CD8-positive, alpha-beta memory T cell (primary cell): Measurements from ENCODE around the gene EDEM1. TPM values are rescaled to one million over a fixed set of nuclear protein-coding genes. Genes with fewer than 3 reads are reported as not detected.
A peak's percentile ranks its signal among the peaks of the same experiment; 100 is the strongest.

Experiments used
- CTCF ChIA-PET: fragments of 350-600 bp; sonication (Branson Sonifier 250); formaldehyde crosslinking; loops from one replicate; lab custom pipeline; 2021; ENCODE audit warnings: antibody characterized with exemption; lab: Charles Lee
- POLR2A ChIA-PET: fragments of 350-600 bp; sonication (Branson Sonifier 250); formaldehyde crosslinking; loops from one replicate; lab custom pipeline; 2021; ENCODE audit warnings: antibody characterized with exemption; lab: Charles Lee
- DNase-seq, 5 donors: peaks; one replicate each; pipeline versions ENCODE4 v3.0.0 to v3.0.0-alpha.2; 2020 to 2022; ENCODE audit warnings: mixed read lengths in 1 of 5
- H3K27ac ChIP-seq: one replicate; pipeline ENCODE4 v1.7.0; 2013; ENCODE audit warnings: low read depth, mild to moderate bottlenecking, low read length, moderate library complexity
- H3K27me3 ChIP-seq: 2 replicates; pipeline ENCODE4 v1.7.0; 2013; ENCODE audit warnings: low read length, mild to moderate bottlenecking; ENCODE audit not compliant: insufficient read depth, poor library complexity, severe bottlenecking
- H3K36me3 ChIP-seq: 2 replicates; pipeline ENCODE4 v1.7.0; 2013; ENCODE audit warnings: mild to moderate bottlenecking, low read length, moderate library complexity; ENCODE audit not compliant: insufficient read depth
- H3K4me1 ChIP-seq: 2 replicates; pipeline ENCODE4 v1.7.0; 2013; ENCODE audit warnings: mild to moderate bottlenecking, low read length, moderate library complexity; ENCODE audit not compliant: insufficient read depth
- H3K4me3 ChIP-seq: 2 replicates; pipeline ENCODE4 v1.7.0; 2013; ENCODE audit warnings: mild to moderate bottlenecking, low read length
- H3K9me3 ChIP-seq: 2 replicates; pipeline ENCODE4 v1.7.0; 2013; ENCODE audit warnings: mild to moderate bottlenecking, low read length
- H3K27ac Mint-ChIP-seq, 8 donors: one replicate each; pipeline ENCODE4 v1.8.0; 2020 to 2021; ENCODE audit warnings: mixed read lengths in 8 of 8, mild to moderate bottlenecking in 6 of 8, inconsistent platforms in 3 of 8, moderate library complexity in 3 of 8
- H3K27me3 Mint-ChIP-seq, 2 donors: one replicate each; pipeline ENCODE4 v1.8.0; 2020 to 2021; ENCODE audit warnings: mixed read lengths in 2 of 2, mild to moderate bottlenecking in 1 of 2, moderate library complexity in 1 of 2
- H3K36me3 Mint-ChIP-seq, 3 donors: one replicate each; pipeline ENCODE4 v1.8.0; 2020 to 2021; ENCODE audit warnings: mixed read lengths in 3 of 3, inconsistent platforms in 1 of 3, mild to moderate bottlenecking in 1 of 3
- H3K4me1 Mint-ChIP-seq, 3 donors: one replicate each; pipeline ENCODE4 v1.8.0; 2020 to 2021; ENCODE audit warnings: mixed read lengths in 3 of 3, inconsistent platforms in 1 of 3, mild to moderate bottlenecking in 1 of 3
- H3K4me3 Mint-ChIP-seq, 7 donors: one replicate each; pipeline ENCODE4 v1.8.0; 2020 to 2021; ENCODE audit warnings: mixed read lengths in 7 of 7, mild to moderate bottlenecking in 6 of 7, moderate library complexity in 4 of 7, inconsistent platforms in 2 of 7
- H3K9me3 Mint-ChIP-seq, 5 donors: one replicate each; pipeline ENCODE4 v1.8.0; 2020 to 2022; ENCODE audit warnings: mixed read lengths in 5 of 5, mild to moderate bottlenecking in 3 of 5, moderate library complexity in 2 of 5, inconsistent platforms in 1 of 5
- polyA plus RNA-seq: library from polyadenylated mRNA; unstranded; fragments of 300-500 nt; fragmentation: Illumina TruSeq; gene quantifications from one replicate; pipeline ENCODE4 v1.2.3, GENCODE V29; 2021
- total RNA-seq, 2 experiments: library from RNA; stranded (reverse); gene quantifications; one replicate each; pipeline ENCODE4 v1.2.3, GENCODE V29; 2021

The EDEM1 gene
- total and polyA plus RNA-seq, 3 experiments from 2014 or later = 39.7 to 121 (median 120) TPM

DNA sequence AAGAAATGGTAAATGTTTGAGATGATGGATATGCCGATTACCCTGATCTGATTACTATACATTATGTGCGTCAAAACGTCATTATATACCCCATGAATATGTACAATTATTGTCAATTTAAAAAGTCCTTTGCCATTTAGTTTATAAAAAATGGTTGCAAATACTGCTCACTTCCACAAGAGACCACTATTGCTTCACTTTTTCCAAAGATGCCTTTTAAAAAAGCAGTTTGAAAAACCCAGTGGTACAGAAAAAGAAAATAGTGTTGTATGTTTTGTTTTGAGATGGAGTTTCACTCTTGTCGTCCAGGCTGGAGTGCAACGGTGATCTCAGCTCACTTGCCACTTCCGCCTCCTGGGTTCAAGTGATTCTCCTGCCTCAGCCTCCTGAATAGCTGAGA, 39.3 kb downstream of the EDEM1 start:
- DNase-seq = no peak
- POLR2A ChIA-PET = no interaction called here
- H3K27ac Mint-ChIP-seq = no peak overlapping the region
- H3K4me1 Mint-ChIP-seq = no peaks in the 10 kb centered on the region
- peaks cover 0 to 2% (median 2%) of the 10 kb centered on the region in 3 donors for H3K36me3 Mint-ChIP-seq
- H3K27ac ChIP-seq = no peak overlapping the region
- H3K4me1 ChIP-seq = no peaks in the 10 kb centered on the region
- H3K4me3 Mint-ChIP-seq = no peak overlapping the region
- H3K27me3 Mint-ChIP-seq = peaks cover 2 to 12% of the 10 kb centered on the region in 2 donors
- no peaks in the 10 kb centered on the region for H3K27me3 ChIP-seq
- no peaks in the 10 kb centered on the region for H3K36me3 ChIP-seq
- H3K9me3 ChIP-seq = no peaks in the 10 kb centered on the region
- CTCF ChIA-PET = no interaction called here
- H3K9me3 Mint-ChIP-seq = no peaks in the 10 kb centered on the region
- H3K4me3 ChIP-seq = no peak overlapping the region

DNA sequence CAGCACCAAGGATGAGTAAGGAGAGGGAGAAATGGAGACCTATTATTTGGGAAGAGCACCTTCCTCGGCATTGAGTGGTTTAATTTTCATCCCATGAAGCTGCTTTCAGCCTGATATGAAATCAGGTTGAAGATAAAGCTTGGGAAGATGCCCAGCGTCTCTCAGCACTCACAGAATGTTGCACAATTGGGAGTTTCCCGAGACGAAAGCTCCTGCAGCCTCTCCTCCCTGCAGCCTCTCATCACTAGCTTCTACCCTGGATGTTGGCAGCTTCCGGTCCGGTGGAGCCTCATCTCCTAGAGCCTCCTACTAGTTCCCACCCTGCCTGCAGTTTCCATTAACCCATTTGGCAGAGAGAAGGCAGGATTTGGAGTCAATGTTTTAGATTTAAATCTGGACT, 40.3 kb downstream of the EDEM1 start:
- Histone ChIP-seq H3K27me3 (no peaks in the 10 kb centered on the region), H3K27ac (no peak overlapping the region), H3K4me3 (no peak overlapping the region), H3K9me3 (no peaks in the 10 kb centered on the region), H3K4me1 (no peaks in the 10 kb centered on the region), H3K36me3 (no peaks in the 10 kb centered on the region)
- H3K36me3 Mint-ChIP-seq = no peaks in the 10 kb centered on the region
- H3K9me3 Mint-ChIP-seq = no peaks in the 10 kb centered on the region
- H3K4me1 Mint-ChIP-seq = no peaks in the 10 kb centered on the region
- ChIA-PET POLR2A (interaction anchor here (0.6 kb wide), 1 partner anchor 105 kb away, joined by 3 read pairs; no protein-coding TSS in a partner anchor), CTCF (interaction anchor here (0.5 kb wide), 1 partner anchor 125 kb away, joined by 3 read pairs; no protein-coding TSS in a partner anchor)
- H3K27me3 Mint-ChIP-seq = peaks cover 2 to 16% of the 10 kb centered on the region in 2 donors
- DNase-seq = no peak
- no peak overlapping the region for H3K4me3 Mint-ChIP-seq
- H3K27ac Mint-ChIP-seq = no peak overlapping the region

DNA sequence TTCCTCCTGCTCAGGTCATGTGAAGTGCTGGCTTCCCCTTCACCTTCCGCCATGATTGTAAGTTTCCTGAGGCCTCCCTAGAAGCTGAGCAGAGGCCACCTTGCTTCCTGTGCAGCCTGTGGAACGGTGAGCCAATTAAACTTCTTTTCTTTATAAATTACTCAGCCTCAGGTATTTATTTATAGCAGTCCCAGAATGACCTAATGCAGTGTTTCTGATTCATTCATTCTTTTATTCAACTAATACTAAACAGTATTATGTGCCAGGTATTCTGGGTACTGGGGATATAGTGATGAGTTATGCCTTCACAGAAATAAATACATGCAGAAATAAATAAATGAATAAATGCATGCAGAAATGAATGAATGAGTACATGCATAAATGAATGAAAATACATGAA, 41.9 kb downstream of the EDEM1 start:
- Histone ChIP-seq H3K36me3 (no peaks in the 10 kb centered on the region), H3K4me1 (no peaks in the 10 kb centered on the region), H3K27ac (no peak overlapping the region), H3K27me3 (no peaks in the 10 kb centered on the region), H3K4me3 (no peak overlapping the region), H3K9me3 (no peaks in the 10 kb centered on the region)
- Mint-ChIP-seq H3K27me3 (peaks cover 2 to 16% of the 10 kb centered on the region in 2 donors), H3K4me1 (no peaks in the 10 kb centered on the region), H3K27ac (no peak overlapping the region), H3K9me3 (no peaks in the 10 kb centered on the region), H3K36me3 (no peaks in the 10 kb centered on the region), H3K4me3 (no peak overlapping the region)
- DNase-seq = no peak
- POLR2A ChIA-PET = no interaction called here
- CTCF ChIA-PET = no interaction called here

DNA sequence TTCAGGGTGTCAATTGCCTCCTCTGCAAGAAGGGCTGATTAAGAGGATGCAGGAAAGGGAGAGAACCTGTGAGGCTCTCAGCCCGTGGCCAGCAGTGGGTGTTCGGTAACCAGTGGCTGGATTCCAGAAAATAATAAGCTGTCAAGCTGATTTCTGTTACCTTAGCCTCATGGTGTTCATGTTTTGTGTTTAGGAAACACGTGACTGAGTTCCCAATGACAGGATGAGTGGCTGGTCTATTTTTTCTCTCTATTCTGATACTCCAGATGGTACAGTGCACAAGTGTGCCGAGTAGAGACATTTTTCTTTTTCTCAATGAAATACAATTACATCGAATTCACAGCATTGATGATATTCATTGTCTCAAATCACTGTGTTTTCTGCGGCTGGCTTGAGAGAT, 43.6 kb downstream of the EDEM1 start:
- H3K36me3 Mint-ChIP-seq = no peaks in the 10 kb centered on the region
- Histone ChIP-seq H3K9me3 (no peaks in the 10 kb centered on the region), H3K4me1 (no peaks in the 10 kb centered on the region), H3K36me3 (no peaks in the 10 kb centered on the region), H3K27ac (no peak overlapping the region), H3K27me3 (no peaks in the 10 kb centered on the region), H3K4me3 (no peak overlapping the region)
- no peaks in the 10 kb centered on the region for H3K9me3 Mint-ChIP-seq
- CTCF ChIA-PET = no interaction called here
- no peak overlapping the region for H3K27ac Mint-ChIP-seq
- peaks cover 2 to 16% of the 10 kb centered on the region in 2 donors for H3K27me3 Mint-ChIP-seq
- H3K4me3 Mint-ChIP-seq = no peak overlapping the region
- DNase-seq = no peak
- H3K4me1 Mint-ChIP-seq = no peaks in the 10 kb centered on the region
- POLR2A ChIA-PET = no interaction called here

DNA sequence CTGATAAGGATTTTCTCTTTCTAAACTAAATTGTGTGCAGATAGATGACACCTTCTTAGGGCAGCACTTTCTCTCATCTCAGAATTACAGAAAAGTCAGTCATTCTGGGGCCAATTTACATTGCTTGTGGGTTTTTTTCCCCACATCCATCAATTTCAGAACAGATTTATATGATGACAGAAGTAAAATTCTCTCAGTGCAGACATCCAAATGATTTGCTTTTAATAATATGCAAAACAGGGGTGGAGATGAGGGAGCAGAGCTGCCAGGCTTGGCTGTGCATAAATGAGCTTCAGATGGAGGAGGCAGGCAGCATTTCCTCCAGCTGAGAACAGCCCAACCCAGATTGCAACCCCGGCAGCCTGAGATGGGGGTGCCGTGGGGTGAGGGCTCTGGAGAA, 44.0 kb downstream of the EDEM1 start:
- POLR2A ChIA-PET = no interaction called here
- no peaks in the 10 kb centered on the region for H3K4me1 ChIP-seq
- H3K36me3 ChIP-seq = no peaks in the 10 kb centered on the region
- Mint-ChIP-seq H3K4me1 (no peaks in the 10 kb centered on the region), H3K36me3 (no peaks in the 10 kb centered on the region), H3K9me3 (no peaks in the 10 kb centered on the region), H3K27ac (no peak overlapping the region), H3K4me3 (no peak overlapping the region), H3K27me3 (peaks cover 2 to 16% of the 10 kb centered on the region in 2 donors)
- no peak overlapping the region for H3K27ac ChIP-seq
- H3K4me3 ChIP-seq = no peak overlapping the region
- CTCF ChIA-PET = no interaction called here
- no peaks in the 10 kb centered on the region for H3K9me3 ChIP-seq
- no peak for DNase-seq
- H3K27me3 ChIP-seq = no peaks in the 10 kb centered on the region

DNA sequence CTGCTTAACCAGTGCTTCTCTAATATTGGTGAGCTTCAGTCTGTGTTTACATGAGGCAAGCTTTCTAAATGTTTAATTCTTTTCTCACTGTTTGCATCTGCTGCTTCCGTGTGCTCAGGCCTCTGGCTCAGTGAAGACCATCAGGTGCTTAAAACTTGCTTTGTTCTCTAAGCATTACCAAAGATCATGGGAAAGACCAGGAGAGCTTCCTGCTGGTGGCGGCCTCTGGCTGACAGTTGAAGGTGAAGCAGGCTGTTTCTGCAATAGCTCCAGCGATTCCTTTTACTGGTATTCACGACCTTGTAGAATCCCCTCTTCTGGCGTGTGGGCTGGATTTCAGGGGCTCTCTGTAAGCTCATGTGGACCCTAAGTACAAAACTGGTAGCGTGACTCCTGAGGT, 45.1 kb downstream of the EDEM1 start:
- ChIA-PET POLR2A (no interaction called here), CTCF (interaction anchor here (1.2 kb wide), 1 partner anchor 109 kb away, joined by 4 read pairs; no protein-coding TSS in a partner anchor)
- H3K27me3 Mint-ChIP-seq = peaks cover 2 to 16% of the 10 kb centered on the region in 2 donors
- no peaks in the 10 kb centered on the region for H3K27me3 ChIP-seq
- no peaks in the 10 kb centered on the region for H3K9me3 ChIP-seq
- H3K36me3 ChIP-seq = no peaks in the 10 kb centered on the region
- no peak overlapping the region for H3K4me3 Mint-ChIP-seq
- no peak for DNase-seq
- no peaks in the 10 kb centered on the region for H3K4me1 ChIP-seq
- H3K27ac Mint-ChIP-seq = peak overlapping the region in 1 of 8 donors; percentile 34
- H3K36me3 Mint-ChIP-seq = no peaks in the 10 kb centered on the region
- no peak overlapping the region for H3K27ac ChIP-seq
- H3K9me3 Mint-ChIP-seq = no peaks in the 10 kb centered on the region
- H3K4me3 ChIP-seq = no peak overlapping the region
- no peaks in the 10 kb centered on the region for H3K4me1 Mint-ChIP-seq

DNA sequence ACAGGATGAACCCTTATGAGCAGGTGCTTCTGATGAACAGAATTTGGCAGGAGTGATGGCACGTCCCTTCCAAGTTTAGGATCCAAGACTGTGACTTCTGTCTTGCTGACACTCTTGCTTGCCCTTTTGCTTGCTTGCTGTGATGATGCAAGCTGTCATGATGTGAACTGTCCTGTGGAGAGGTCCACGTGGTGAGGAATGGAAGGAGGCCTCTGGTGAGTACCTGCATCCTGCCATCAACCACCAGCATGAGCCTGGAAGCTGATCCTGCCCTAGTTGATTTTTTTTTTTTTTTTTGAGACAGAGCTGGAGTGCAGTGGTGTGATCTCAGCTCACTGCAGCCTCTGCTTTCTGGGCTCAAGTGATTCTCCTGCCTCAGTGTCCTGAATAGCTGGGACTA, 45.5 kb downstream of the EDEM1 start:
- H3K4me1 ChIP-seq = no peaks in the 10 kb centered on the region
- ChIA-PET POLR2A (no interaction called here), CTCF (interaction anchor here (1.2 kb wide), 1 partner anchor 110 kb away, joined by 4 read pairs; no protein-coding TSS in a partner anchor)

DNA sequence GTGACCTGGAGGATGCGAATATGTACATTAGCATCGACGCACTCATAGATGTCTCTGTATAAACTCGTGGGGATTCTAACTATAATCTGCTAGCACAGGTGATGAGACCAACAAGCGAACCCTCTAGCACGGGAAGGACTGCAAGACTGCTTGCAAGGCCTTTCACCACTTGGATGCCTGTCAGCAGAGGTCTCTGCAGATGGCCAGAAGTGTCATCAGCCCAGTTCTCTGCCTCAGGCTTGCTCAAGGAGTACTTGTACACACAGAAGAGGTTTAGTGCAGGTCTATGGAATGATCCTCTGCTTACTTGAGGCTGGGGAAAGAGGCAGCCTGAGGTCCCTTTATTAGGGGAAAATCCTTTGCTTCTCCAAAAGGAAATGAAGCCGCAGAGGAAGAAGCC, 48.1 kb downstream of the EDEM1 start:
- ChIA-PET CTCF (no interaction called here), POLR2A (no interaction called here)
- Histone ChIP-seq H3K4me3 (no peak overlapping the region), H3K9me3 (no peaks in the 10 kb centered on the region), H3K27ac (no peak overlapping the region), H3K4me1 (no peaks in the 10 kb centered on the region), H3K36me3 (no peaks in the 10 kb centered on the region), H3K27me3 (no peaks in the 10 kb centered on the region)
- peaks cover 0 to 9% of the 10 kb centered on the region in 2 donors for H3K27me3 Mint-ChIP-seq
- no peak for DNase-seq
- no peak overlapping the region for H3K27ac Mint-ChIP-seq
- H3K4me3 Mint-ChIP-seq = no peak overlapping the region
- H3K4me1 Mint-ChIP-seq = no peaks in the 10 kb centered on the region
- no peaks in the 10 kb centered on the region for H3K36me3 Mint-ChIP-seq
- no peaks in the 10 kb centered on the region for H3K9me3 Mint-ChIP-seq

More for the DNA sequence above, 45.5 kb downstream of the EDEM1 start:
- no peak overlapping the region for H3K27ac Mint-ChIP-seq
- Histone ChIP-seq H3K36me3 (no peaks in the 10 kb centered on the region), H3K4me3 (no peak overlapping the region), H3K9me3 (no peaks in the 10 kb centered on the region), H3K27ac (no peak overlapping the region), H3K27me3 (no peaks in the 10 kb centered on the region)
- no peak for DNase-seq
- no peaks in the 10 kb centered on the region for H3K9me3 Mint-ChIP-seq
- no peaks in the 10 kb centered on the region for H3K36me3 Mint-ChIP-seq
- peaks cover 2 to 15% of the 10 kb centered on the region in 2 donors for H3K27me3 Mint-ChIP-seq
- H3K4me1 Mint-ChIP-seq = no peaks in the 10 kb centered on the region
- H3K4me3 Mint-ChIP-seq = no peak overlapping the region
